Loucy (cell line): ENCODE measurements around the gene FECH.

ENCODE experiments used
- H2AFZ ChIP-seq: fragments of 200-600 bp; sonication (generic); 2 replicates; pipeline ENCODE4 v1.6.0; 2016; ENCODE audit warnings: antibody characterized with exemption, mild to moderate bottlenecking, low read length, moderate library complexity
- H3F3A ChIP-seq: fragments of 200-600 bp; 2 replicates; pipeline ENCODE4 v1.6.0; 2016; ENCODE audit warnings: antibody characterized with exemption, low read depth, mild to moderate bottlenecking
- H3K27me3 ChIP-seq: fragments of 200-600 bp; sonication (generic); 2 replicates; pipeline ENCODE4 v1.6.1; 2014; ENCODE audit warnings: low read length, mild to moderate bottlenecking; ENCODE audit not compliant: insufficient read depth, poor library complexity, severe bottlenecking
- H3K36me3 ChIP-seq: fragments of 200-600 bp; sonication (generic); 2 replicates; pipeline ENCODE4 v1.6.1; 2016; ENCODE audit warnings: low read length; ENCODE audit not compliant: insufficient read depth
- H3K4me1 ChIP-seq: fragments of 200-600 bp; sonication (generic); 2 replicates; pipeline ENCODE4 v1.5.1; 2014; ENCODE audit warnings: low read length, mild to moderate bottlenecking; ENCODE audit not compliant: insufficient read depth, poor library complexity, severe bottlenecking
- H3K4me2 ChIP-seq: fragments of 200-600 bp; sonication (generic); 2 replicates; pipeline ENCODE4 v1.6.0; 2014; ENCODE audit warnings: antibody characterized with exemption, low read length, low read depth, mild to moderate bottlenecking; ENCODE audit not compliant: poor library complexity, severe bottlenecking
- H3K4me3 ChIP-seq: fragments of 200-600 bp; sonication (generic); 2 replicates; pipeline ENCODE4 v1.5.1; 2014; ENCODE audit warnings: low read length, mild to moderate bottlenecking, mixed read lengths; ENCODE audit not compliant: poor library complexity, severe bottlenecking
- H3K79me2 ChIP-seq: fragments of 200-600 bp; sonication (generic); 2 replicates; pipeline ENCODE4 v1.6.1; 2014; ENCODE audit warnings: low read length; ENCODE audit not compliant: insufficient read depth
- H3K9ac ChIP-seq: fragments of 200-600 bp; sonication (generic); 2 replicates; pipeline ENCODE4 v1.6.0; 2014; ENCODE audit warnings: mild to moderate bottlenecking, low read depth, low read length, moderate library complexity; ENCODE audit not compliant: poor library complexity, severe bottlenecking
- H3K9me2 ChIP-seq: fragments of 200-600 bp; sonication (generic); replicated peaks from 2 replicates; pipeline ENCODE4 v1.6.1; 2016; ENCODE audit warnings: low read depth, low read length, mixed read lengths
- H3K9me3 ChIP-seq: fragments of 200-600 bp; sonication (generic); 2 replicates; pipeline ENCODE4 v1.6.1; 2014; ENCODE audit warnings: mild to moderate bottlenecking, antibody characterized with exemption, low read length, low read depth; ENCODE audit not compliant: insufficient read depth
- H4K20me1 ChIP-seq: fragments of 200-600 bp; sonication (generic); 2 replicates; pipeline ENCODE4 v1.6.0; 2014; ENCODE audit warnings: antibody characterized with exemption, low read length, mild to moderate bottlenecking; ENCODE audit not compliant: insufficient read depth, poor library complexity, severe bottlenecking
- CTCF ChIP-seq: fragments of 200-600 bp; sonication (generic); conservative IDR thresholded peaks from 2 replicates; pipeline ENCODE4 v1.5.1; 2014; ENCODE audit warnings: mild to moderate bottlenecking, antibody characterized with exemption, low read length
- EZH2phosphoT487 ChIP-seq: fragments of 200-600 bp; IDR thresholded peaks from 2 replicates; pipeline ENCODE4 v1.6.1; 2018; ENCODE audit warnings: antibody characterized with exemption, mild to moderate bottlenecking, moderate library complexity, borderline replicate concordance

The FECH gene

GRCh38 chr18:57627488-57627887 lies 41.0 kb upstream of the FECH start:
- Histone ChIP-seq H3K27me3 (no peaks in the 10 kb centered on the region), H3K4me3 (no peak overlapping the region), H3K4me2 (no peak overlapping the region), H3K4me1 (peaks cover 17% of the 10 kb centered on the region), H3K79me2 (0 out of 2 replicates have a peak, but pooled peaks cover 8% of the 10 kb centered on the region), H3F3A (no peaks in the 10 kb centered on the region), H3K9me2 (no peaks in the 10 kb centered on the region), H3K9ac (no peak overlapping the region), H4K20me1 (no peaks in the 10 kb centered on the region), H3K9me3 (no peaks in the 10 kb centered on the region), H3K36me3 (no peaks in the 10 kb centered on the region), H2AFZ (no peak overlapping the region)
- TF ChIP-seq EZH2phosphoT487 (no peak), CTCF (no peak)

- Histone ChIP-seq H3K36me3 (no peaks in the 10 kb centered on the region), H3K4me3 (no peak overlapping the region), H4K20me1 (peaks cover 10% of the 10 kb centered on the region), H3K79me2 (peaks cover 16% of the 10 kb centered on the region), H3K4me1 (peaks cover 18% of the 10 kb centered on the region), H3K9me3 (no peaks in the 10 kb centered on the region), H3K9me2 (no peaks in the 10 kb centered on the region), H3K9ac (no peak overlapping the region), H3F3A (no peaks in the 10 kb centered on the region), H2AFZ (no peak overlapping the region), H3K27me3 (no peaks in the 10 kb centered on the region), H3K4me2 (no peak overlapping the region)
- TF ChIP-seq EZH2phosphoT487 (no peak), CTCF (no peak)
Measured at GRCh38 chr18:57624988-57625387, 38.5 kb upstream of the FECH start.

- H3K27me3 ChIP-seq = no peaks in the 10 kb centered on the region
- H3K4me3 ChIP-seq = peak overlapping the region; percentile 90
- peak overlapping the region; percentile 94 for H3K9ac ChIP-seq
- peaks cover 26% of the 10 kb centered on the region for H4K20me1 ChIP-seq
- no peaks in the 10 kb centered on the region for H3K9me2 ChIP-seq
- peak overlapping the region; percentile 83 for H3K4me2 ChIP-seq
- H3K9me3 ChIP-seq = no peaks in the 10 kb centered on the region
- peaks cover 44% of the 10 kb centered on the region for H3K79me2 ChIP-seq
- H3F3A ChIP-seq = no peaks in the 10 kb centered on the region
- no peaks in the 10 kb centered on the region for H3K36me3 ChIP-seq
- peaks cover 27% of the 10 kb centered on the region for H3K4me1 ChIP-seq
- TF ChIP-seq CTCF = no peak
- TF ChIP-seq EZH2phosphoT487 = no peak
- H2AFZ ChIP-seq = peak overlapping the region; percentile 64; the same call in 1 of the 2 replicates
Measured at GRCh38 chr18:57621246-57621604, 34.7 kb upstream of the FECH start.
